Upper lobe of left lung (tissue), 6 donors: ENCODE measurements around the gene LAPTM4A. TPM values are rescaled to one million over a fixed set of nuclear protein-coding genes. Genes with fewer than 3 reads are reported as not detected.

ENCODE experiments used
- ATAC-seq, 2 donors: fragments of 200-7000 bp; cut with Tn5 transposase; one replicate each; pipeline ENCODE4 v1.9.1; 2022; ENCODE audit warnings: mild to moderate bottlenecking in 2 of 2, moderate library complexity in 2 of 2; ENCODE audit not compliant: low FRiP score in 2 of 2
- DNase-seq, 2 donors: peaks; one replicate each; pipeline ENCODE4 v3.0.0-alpha.2; 2019 to 2020
- H3K27ac ChIP-seq, 4 donors: fragments of 200-600 bp; sonication (generic); one replicate each; pipeline ENCODE4 v1.5.1; 2016 to 2019
- H3K27me3 ChIP-seq, 4 donors: fragments of 200-600 bp; sonication (generic); one replicate each; pipeline ENCODE4 v1.5.1; 2017 to 2019
- H3K36me3 ChIP-seq, 4 donors: fragments of 200-600 bp; sonication (generic); one replicate each; pipeline ENCODE4 v1.5.1; 2016 to 2019
- H3K4me1 ChIP-seq, 4 donors: fragments of 200-600 bp; sonication (generic); one replicate each; pipeline ENCODE4 v1.5.1; 2018 to 2019
- H3K4me3 ChIP-seq, 4 donors: fragments of 200-600 bp; sonication (generic); one replicate each; pipeline ENCODE4 v1.5.1; 2017 to 2019; ENCODE audit warnings: mild to moderate bottlenecking in 2 of 4, moderate library complexity in 1 of 4
- H3K9me3 ChIP-seq, 4 donors: fragments of 200-600 bp; sonication (generic); one replicate each; pipeline ENCODE4 v1.5.1; 2018 to 2019
- EP300 ChIP-seq, 4 donors: sonication (generic); formaldehyde crosslinking; IDR thresholded peaks; one replicate each; pipeline ENCODE4 v1.5.1; 2017; ENCODE audit warnings: antibody characterized with exemption in 4 of 4, control low read depth in 2 of 4
- POLR2A ChIP-seq, 4 donors: fragments of 450-650 bp; IDR thresholded peaks; one replicate each; pipeline ENCODE4 v1.5.1; 2016 to 2017; ENCODE audit warnings: antibody characterized with exemption in 4 of 4, mild to moderate bottlenecking in 2 of 4
- POLR2AphosphoS5 ChIP-seq, 2 donors: sonication (generic); formaldehyde crosslinking; IDR thresholded peaks; one replicate each; pipeline ENCODE4 v1.5.1; 2017; ENCODE audit warnings: antibody characterized with exemption in 2 of 2
- WGBS, 2 donors: methylation state at CpG; one replicate each; pipeline ENCODE4 v1.1.5; 2017 to 2018; 5-methylcytosine and 5-hydroxymethylcytosine counted together
- total RNA-seq, 6 donors: library from RNA; depleted of rRNA in 4 of 6; stranded (reverse); fragments of >200 nt in 4 of 6; gene quantifications; one replicate each; pipeline versions ENCODE4 v1.1.0 to v1.2.1, GENCODE V29; 2016 to 2021
- TF ChIP-seq, protein P1 (sequence below), 6 experiments: fragments of 450-650 bp in 4 of 6; fragments of 200-600 bp in 2 of 6; sonication (generic) in 2 of 6; IDR thresholded peaks; one replicate each; pipeline ENCODE4 v1.5.1; 2016 to 2019; ENCODE audit warnings: antibody characterized with exemption in 6 of 6
- donor health status: DM: no; HTN: no; CAD: no; lungs with moderate emphysema.
- donor health status: DM: no; HTN: yes; CAD: no; lungs with severe emphysema.

LAPTM4A gene
- total RNA-seq, 6 donors from 2014 or later, result 27.2 to 210 (median 116) TPM

- peak overlapping the region in 3 of 4 donors; percentile 54 to 66 (median 61) for H3K4me3 ChIP-seq
- 46 to 49% methylated on average over 15 of the region's 15 CpGs for WGBS, 2 donors
- TF ChIP-seq POLR2AphosphoS5 (IDR thresholded peaks at IDR 0.05) (no peak), EP300 (IDR thresholded peaks at IDR 0.05) (no peak), POLR2A (IDR thresholded peaks at IDR 0.05) (no peak)
- TF ChIP-seq, protein P1, sequence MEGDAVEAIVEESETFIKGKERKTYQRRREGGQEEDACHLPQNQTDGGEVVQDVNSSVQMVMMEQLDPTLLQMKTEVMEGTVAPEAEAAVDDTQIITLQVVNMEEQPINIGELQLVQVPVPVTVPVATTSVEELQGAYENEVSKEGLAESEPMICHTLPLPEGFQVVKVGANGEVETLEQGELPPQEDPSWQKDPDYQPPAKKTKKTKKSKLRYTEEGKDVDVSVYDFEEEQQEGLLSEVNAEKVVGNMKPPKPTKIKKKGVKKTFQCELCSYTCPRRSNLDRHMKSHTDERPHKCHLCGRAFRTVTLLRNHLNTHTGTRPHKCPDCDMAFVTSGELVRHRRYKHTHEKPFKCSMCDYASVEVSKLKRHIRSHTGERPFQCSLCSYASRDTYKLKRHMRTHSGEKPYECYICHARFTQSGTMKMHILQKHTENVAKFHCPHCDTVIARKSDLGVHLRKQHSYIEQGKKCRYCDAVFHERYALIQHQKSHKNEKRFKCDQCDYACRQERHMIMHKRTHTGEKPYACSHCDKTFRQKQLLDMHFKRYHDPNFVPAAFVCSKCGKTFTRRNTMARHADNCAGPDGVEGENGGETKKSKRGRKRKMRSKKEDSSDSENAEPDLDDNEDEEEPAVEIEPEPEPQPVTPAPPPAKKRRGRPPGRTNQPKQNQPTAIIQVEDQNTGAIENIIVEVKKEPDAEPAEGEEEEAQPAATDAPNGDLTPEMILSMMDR (IDR thresholded peaks at IDR 0.05), result no peak
- no peaks in the 10 kb centered on the region for H3K36me3 ChIP-seq
- H3K4me1 ChIP-seq, result peaks cover 0 to 18% (median 13%) of the 10 kb centered on the region in 4 donors
- H3K27me3 ChIP-seq, result peaks cover 0 to 11% (median 1%) of the 10 kb centered on the region in 4 donors
- H3K9me3 ChIP-seq, result no peaks in the 10 kb centered on the region
- peak overlapping the region; percentile 54 to 70 (median 66) for H3K27ac ChIP-seq
- ATAC-seq, result no peak
- no peak for DNase-seq
These were observed 38.1 kb downstream of the LAPTM4A start for GRCh38 chr2:20013126-20013849.

DNA sequence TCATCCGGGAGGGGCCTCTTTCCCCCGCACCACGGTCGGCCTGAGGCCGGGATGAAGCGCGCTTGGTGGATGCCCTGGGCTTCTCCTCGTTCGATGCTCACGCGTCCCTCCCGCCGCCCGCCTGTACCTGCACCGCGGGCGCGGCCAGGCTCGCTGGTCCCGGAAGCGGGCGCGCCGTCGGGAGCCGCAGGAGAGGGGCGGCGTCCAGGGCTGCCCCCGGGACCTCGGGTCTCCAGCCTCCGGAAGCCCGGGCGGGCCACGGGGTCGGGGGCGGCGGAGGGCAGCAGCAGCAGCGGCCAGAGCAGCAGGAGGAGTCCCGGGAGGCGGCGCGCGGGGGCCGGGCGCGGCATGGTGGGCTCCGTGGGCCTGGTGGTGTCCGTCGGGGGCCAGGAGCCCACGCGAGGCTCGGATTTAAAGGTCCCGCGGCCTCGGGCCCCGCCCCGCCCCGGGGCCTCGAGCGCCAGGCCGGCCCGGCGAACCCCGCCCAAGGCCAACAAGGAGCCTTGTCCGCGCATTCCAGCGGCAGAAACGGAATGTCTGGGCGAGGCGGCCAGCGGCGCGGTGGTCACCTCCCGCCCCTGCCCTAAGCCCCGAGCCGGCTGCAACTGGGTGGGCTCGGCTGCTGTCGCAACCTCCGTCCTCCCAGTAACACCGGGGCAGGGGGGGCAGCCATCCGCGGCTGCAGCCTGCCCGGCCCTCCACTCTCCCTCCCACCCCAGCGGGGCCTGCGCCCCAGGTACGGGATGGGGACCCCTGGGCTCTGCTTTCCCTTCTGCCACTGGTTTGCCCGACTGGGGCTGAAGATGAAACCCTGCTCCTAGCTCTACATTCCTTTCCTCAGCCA, 38.9 kb downstream of the LAPTM4A start, which contains the start of gene MATN3:
TSS of gene MATN3 (minus strand) at position 387 of the 844 bp plus-strand sequence. CDS start at position 350, 37 bp downstream.
- 2 to 10% methylated on average over 22 to 30 of the region's 87 CpGs for WGBS, 2 donors
- Histone ChIP-seq H3K36me3 (no peaks in the 10 kb centered on the region), H3K4me1 (peaks cover 0 to 18% (median 13%) of the 10 kb centered on the region in 4 donors), H3K27ac (peak within 1 kb of the TSS; percentile 54 to 70 (median 66)), H3K4me3 (peak within 1 kb of the TSS; percentile 31 to 66 (median 58)), H3K27me3 (peaks cover 0 to 11% (median 1%) of the 10 kb centered on the region in 4 donors), H3K9me3 (no peaks in the 10 kb centered on the region)
- peak; percentile 63 to 93 for ATAC-seq
- peak; percentile 55 to 91 for DNase-seq
- TF ChIP-seq EP300 (IDR thresholded peaks at IDR 0.05) (no peak), POLR2AphosphoS5 (IDR thresholded peaks at IDR 0.05) (peak in 1 of 2 donors; percentile 19)

- TF ChIP-seq, protein P1 (IDR thresholded peaks at IDR 0.05), result no peak
- TF ChIP-seq POLR2AphosphoS5 (IDR thresholded peaks at IDR 0.05) (no peak), EP300 (IDR thresholded peaks at IDR 0.05) (no peak), POLR2A (IDR thresholded peaks at IDR 0.05) (no peak)
- no peak for ATAC-seq
- Histone ChIP-seq H3K9me3 (no peaks in the 10 kb centered on the region), H3K4me3 (peak overlapping the region; percentile 31 to 66 (median 58)), H3K27ac (no peak overlapping the region), H3K4me1 (peaks cover 0 to 18% (median 13%) of the 10 kb centered on the region in 4 donors), H3K36me3 (no peaks in the 10 kb centered on the region), H3K27me3 (peaks cover 0 to 11% (median 1%) of the 10 kb centered on the region in 4 donors)
- WGBS, 2 donors, result 36 to 47% methylated on average over 4 of the region's 4 CpGs
- DNase-seq, result no peak
These were observed 39.5 kb downstream of the LAPTM4A start for GRCh38 chr2:20012032-20012281.

- TF ChIP-seq, protein P1 (IDR thresholded peaks at IDR 0.05), result no peak
- TF ChIP-seq EP300 (IDR thresholded peaks at IDR 0.05) (no peak), POLR2A (IDR thresholded peaks at IDR 0.05) (no peak), POLR2AphosphoS5 (IDR thresholded peaks at IDR 0.05) (no peak)
- 81 to 85% methylated on average over 14 of the region's 14 CpGs for WGBS, 2 donors
- Histone ChIP-seq H3K4me1 (peaks cover 0 to 18% (median 13%) of the 10 kb centered on the region in 4 donors), H3K27ac (no peak overlapping the region), H3K4me3 (peak overlapping the region in 2 of 4 donors; percentile 54 to 61), H3K9me3 (no peaks in the 10 kb centered on the region), H3K27me3 (peaks cover 0 to 11% (median 1%) of the 10 kb centered on the region in 4 donors), H3K36me3 (no peaks in the 10 kb centered on the region)
- no peak for ATAC-seq
- DNase-seq, result no peak
These were observed 40.0 kb downstream of the LAPTM4A start for GRCh38 chr2:20011276-20012031.
